Keratinocyte (primary cell): ENCODE results near the gene EFNB2.

Source experiments
- CTCF ChIP-seq, 3 experiments: IDR thresholded peaks in 1 of 3; conservative IDR thresholded peaks in 1 of 3; optimal IDR thresholded peaks in 1 of 3; 2 replicates in 2 of 3; 3 replicates in 1 of 3; pipeline versions ENCODE3 to v1.5.1; 2011; ENCODE audit warnings: low read length in 3 of 3, mild to moderate bottlenecking in 3 of 3, moderate library complexity in 2 of 3, control low read depth in 1 of 3, inconsistent platforms in 1 of 3; ENCODE audit not compliant: insufficient read depth in 2 of 3; ENCODE audit errors: extremely low read depth in 1 of 3
- EZH2 ChIP-seq: IDR thresholded peaks from one replicate; pipeline ENCODE4 v1.6.1; 2012; ENCODE audit warnings: inconsistent platforms, mild to moderate bottlenecking, low read length, moderate library complexity

- TF ChIP-seq CTCF (optimal IDR thresholded peaks at IDR 0.05 in 1 of 3, IDR thresholded peaks at IDR 0.05 in 1 of 3, conservative IDR thresholded peaks at IDR 0.05 in 1 of 3; ENCODE audit: extremely low read depth in 1 of 3, insufficient read depth in 2 of 3, low read length in 3 of 3) (no peak), EZH2 (no peak)
Observed at GRCh38 chr13:106529415-106530170, 5.9 kb downstream of the EFNB2 start.
